ENCODE results near the gene CASK. TPM values are rescaled to one million over a fixed set of nuclear protein-coding genes. Genes with fewer than 3 reads are reported as not detected.

The CASK gene
- total and polyA plus RNA-seq, 10 donors, result 4.7 to 63.7 (median 42.8) TPM

DNA sequence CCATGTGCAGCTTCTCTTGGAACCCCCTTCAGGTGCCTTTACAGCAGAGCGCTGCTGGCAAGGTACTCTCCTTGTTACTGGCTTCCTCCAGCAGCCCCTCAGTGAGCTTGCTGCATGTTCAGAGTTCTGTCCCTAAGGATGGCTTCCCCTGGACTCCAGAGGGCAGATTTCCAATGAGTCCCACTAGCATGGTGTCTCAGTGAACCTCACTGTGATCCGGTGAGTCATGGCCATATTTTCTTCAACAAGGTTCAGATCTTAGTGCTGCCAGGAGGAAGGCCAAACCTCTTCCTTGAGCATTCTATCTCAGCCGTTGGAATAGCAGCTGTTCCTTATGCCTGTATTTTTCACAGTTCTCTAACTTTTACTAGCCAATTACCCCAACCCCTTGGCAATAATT, 98.8 kb downstream of the CASK start:
- TF ChIP-seq POLR2A (IDR thresholded peaks at IDR 0.05) (no peak), POLR2AphosphoS5 (IDR thresholded peaks at IDR 0.05) (no peak)
- TF ChIP-seq, protein P1, sequence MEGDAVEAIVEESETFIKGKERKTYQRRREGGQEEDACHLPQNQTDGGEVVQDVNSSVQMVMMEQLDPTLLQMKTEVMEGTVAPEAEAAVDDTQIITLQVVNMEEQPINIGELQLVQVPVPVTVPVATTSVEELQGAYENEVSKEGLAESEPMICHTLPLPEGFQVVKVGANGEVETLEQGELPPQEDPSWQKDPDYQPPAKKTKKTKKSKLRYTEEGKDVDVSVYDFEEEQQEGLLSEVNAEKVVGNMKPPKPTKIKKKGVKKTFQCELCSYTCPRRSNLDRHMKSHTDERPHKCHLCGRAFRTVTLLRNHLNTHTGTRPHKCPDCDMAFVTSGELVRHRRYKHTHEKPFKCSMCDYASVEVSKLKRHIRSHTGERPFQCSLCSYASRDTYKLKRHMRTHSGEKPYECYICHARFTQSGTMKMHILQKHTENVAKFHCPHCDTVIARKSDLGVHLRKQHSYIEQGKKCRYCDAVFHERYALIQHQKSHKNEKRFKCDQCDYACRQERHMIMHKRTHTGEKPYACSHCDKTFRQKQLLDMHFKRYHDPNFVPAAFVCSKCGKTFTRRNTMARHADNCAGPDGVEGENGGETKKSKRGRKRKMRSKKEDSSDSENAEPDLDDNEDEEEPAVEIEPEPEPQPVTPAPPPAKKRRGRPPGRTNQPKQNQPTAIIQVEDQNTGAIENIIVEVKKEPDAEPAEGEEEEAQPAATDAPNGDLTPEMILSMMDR (IDR thresholded peaks at IDR 0.05 in 8 of 11, conservative IDR thresholded peaks at IDR 0.05 in 3 of 11), result no peak
- Histone ChIP-seq H3K27ac (no peak overlapping the region), H3K36me3 (no peaks in the 10 kb centered on the region), H3K4me1 (no peaks in the 10 kb centered on the region), H3K9me3 (peaks cover 0 to 8% (median 0%) of the 10 kb centered on the region in 8 donors), H3K27me3 (replicated peaks in 1 of 7) (no peaks in the 10 kb centered on the region), H3K4me3 (no peak overlapping the region)
- no peak for DNase-seq
- 83 to 98% (median 90%) methylated on average over 3 of the region's 3 CpGs for WGBS, 5 donors
- intact Hi-C loops (cut with DNase I; ENCODE audit: low total_unique reads), result no loop called here

DNA sequence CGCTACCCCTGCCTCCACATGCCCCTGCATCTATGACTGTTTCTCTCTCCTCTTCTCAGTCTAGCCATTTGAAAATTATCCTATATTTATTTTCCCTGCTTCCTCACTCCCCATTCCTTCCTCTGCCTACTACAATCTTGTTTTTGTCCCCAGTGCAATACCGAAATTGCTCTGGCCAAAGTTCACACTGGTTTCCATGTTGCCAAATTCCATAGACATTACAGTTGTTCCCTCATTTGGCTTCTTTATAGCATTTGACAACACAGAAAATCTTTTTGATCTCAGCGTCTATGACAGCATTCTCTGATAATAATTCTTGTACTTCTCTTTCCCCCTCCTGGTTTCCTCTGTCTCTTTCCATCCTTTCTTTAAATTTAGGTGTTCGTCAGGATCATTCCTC, 100.0 kb downstream of the CASK start:
- Histone ChIP-seq H3K36me3 (no peaks in the 10 kb centered on the region), H3K27ac (no peak overlapping the region), H3K4me3 (no peak overlapping the region), H3K9me3 (peaks cover 0 to 8% (median 0%) of the 10 kb centered on the region in 8 donors), H3K27me3 (replicated peaks in 1 of 7) (no peaks in the 10 kb centered on the region), H3K4me1 (no peaks in the 10 kb centered on the region)
- TF ChIP-seq POLR2AphosphoS5 (IDR thresholded peaks at IDR 0.05) (no peak), POLR2A (IDR thresholded peaks at IDR 0.05) (no peak)
- TF ChIP-seq, protein P1 (IDR thresholded peaks at IDR 0.05 in 8 of 11, conservative IDR thresholded peaks at IDR 0.05 in 3 of 11), result no peak
- DNase-seq, result no peak
- intact Hi-C loops (cut with DNase I; ENCODE audit: low total_unique reads), result no loop called here
- WGBS, 5 donors, result 68 to 97% (median 71%) methylated on average over 4 of the region's 4 CpGs

DNA sequence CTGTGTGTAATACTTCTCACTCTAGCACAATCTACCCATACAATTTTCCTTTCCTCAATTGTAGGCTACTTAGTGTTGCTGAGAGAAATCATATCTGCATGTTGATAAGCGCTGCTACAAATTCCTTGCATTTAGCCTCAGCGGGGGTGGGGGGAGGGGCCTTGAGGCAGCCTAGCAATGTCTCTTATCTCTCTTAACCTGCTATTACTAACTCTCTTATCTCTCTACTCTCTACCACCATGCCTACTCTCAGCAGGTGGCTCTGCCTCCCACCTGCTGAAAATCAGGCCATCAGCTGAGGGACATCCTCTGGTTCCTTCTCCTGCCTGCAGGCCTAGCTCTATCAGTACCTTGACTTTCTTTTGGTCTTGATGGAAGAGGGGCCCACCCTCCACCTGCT, 100.5 kb downstream of the CASK start:
- H3K27ac ChIP-seq, result no peak overlapping the region
- DNase-seq, result no peak

DNA sequence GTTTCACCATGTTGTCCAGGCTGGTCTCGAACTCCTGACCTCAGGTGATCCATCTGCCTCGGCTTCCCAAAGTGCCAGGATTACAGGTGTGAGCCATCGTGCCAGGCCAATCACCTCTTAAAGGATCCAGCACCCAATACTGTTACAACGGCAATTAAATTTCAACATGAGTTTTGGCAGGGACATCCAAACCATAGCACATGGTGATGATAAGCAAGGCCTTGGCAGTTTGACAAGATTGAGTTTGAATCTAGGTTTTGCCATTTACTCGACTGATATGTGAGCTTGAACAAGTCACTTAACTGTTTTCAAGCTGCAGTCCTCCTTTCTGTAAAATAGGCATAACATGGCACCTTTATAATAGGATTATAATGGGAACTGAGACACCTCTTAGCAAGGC, 115.3 kb downstream of the CASK start:
- H3K4me3 ChIP-seq, result no peak overlapping the region
- DNase-seq, result no peak
- H3K4me1 ChIP-seq, result no peaks in the 10 kb centered on the region
- no peak overlapping the region for H3K27ac ChIP-seq
- peaks cover 0 to 19% (median 7%) of the 10 kb centered on the region in 8 donors for H3K9me3 ChIP-seq
- no peaks in the 10 kb centered on the region for H3K27me3 ChIP-seq (replicated peaks in 1 of 7)
- no peak for TF ChIP-seq POLR2AphosphoS5 (IDR thresholded peaks at IDR 0.05)
- TF ChIP-seq, protein P1 (IDR thresholded peaks at IDR 0.05 in 8 of 11, conservative IDR thresholded peaks at IDR 0.05 in 3 of 11), result no peak
- TF ChIP-seq POLR2A (IDR thresholded peaks at IDR 0.05), result no peak
- no peaks in the 10 kb centered on the region for H3K36me3 ChIP-seq
- 81 to 96% (median 91%) methylated on average over 1 to 5 of the region's 5 CpGs for WGBS, 5 donors
- intact Hi-C loops (cut with DNase I; ENCODE audit: low total_unique reads), result no loop called here

More for the DNA sequence above, 100.5 kb downstream of the CASK start:
- H3K36me3 ChIP-seq, result no peaks in the 10 kb centered on the region
- H3K4me3 ChIP-seq, result no peak overlapping the region
- no peaks in the 10 kb centered on the region for H3K27me3 ChIP-seq (replicated peaks in 1 of 7)
- H3K4me1 ChIP-seq, result no peaks in the 10 kb centered on the region
- H3K9me3 ChIP-seq, result peaks cover 0 to 8% (median 0%) of the 10 kb centered on the region in 8 donors
- WGBS, 5 donors, result 82 to 100% (median 95%) methylated on average over 2 of the region's 2 CpGs
- intact Hi-C loops (cut with DNase I; ENCODE audit: low total_unique reads), result no loop called here
- TF ChIP-seq, protein P1 (IDR thresholded peaks at IDR 0.05 in 8 of 11, conservative IDR thresholded peaks at IDR 0.05 in 3 of 11), result no peak
- TF ChIP-seq POLR2AphosphoS5 (IDR thresholded peaks at IDR 0.05), result no peak
- no peak for TF ChIP-seq POLR2A (IDR thresholded peaks at IDR 0.05)
